A549 (cell line): Measurements from ENCODE around the gene CEP57L1.

ENCODE experiments used
- CHD2 ChIP-seq: fragments of 150-350 bp; IDR thresholded peaks from 2 replicates; pipeline ENCODE4 v1.6.1; 2014; ENCODE audit warnings: low read length; ENCODE audit not compliant: partially characterized antibody
- FOXS1 ChIP-seq: fragments of 250-450 bp; sonication (Bioruptor Pico); IDR thresholded peaks from 2 replicates; pipeline ENCODE4 v1.5.0; 2020; ENCODE audit warnings: mild to moderate bottlenecking, moderate library complexity
- GATA3 ChIP-seq: IDR thresholded peaks from 2 replicates; pipeline ENCODE4 v1.6.1; 2012; ENCODE audit warnings: borderline replicate concordance
- HOXA7 ChIP-seq: fragments of 250-450 bp; sonication (Bioruptor Pico); IDR thresholded peaks from 2 replicates; pipeline ENCODE4 v1.5.0; 2020; ENCODE audit warnings: mild to moderate bottlenecking, moderate library complexity
- JUNB ChIP-seq: fragments of >200 bp; sonication (Bioruptor Twin); formaldehyde crosslinking; IDR thresholded peaks from 2 replicates; pipeline ENCODE4 v1.6.1; 2016
- MYC ChIP-seq: IDR thresholded peaks from 2 replicates; pipeline ENCODE4 v1.6.1; 2012; ENCODE audit warnings: mild to moderate bottlenecking, inconsistent platforms, low read length, improper control_type of control experiment, borderline replicate concordance
- POLR2A ChIP-seq: IDR thresholded peaks from 2 replicates; pipeline ENCODE4 v1.6.1; 2012; ENCODE audit warnings: mild to moderate bottlenecking, low read length
- RAD21 ChIP-seq, 2 experiments: fragments of >200 bp in 1 of 2; sonication (Bioruptor Twin) in 1 of 2; formaldehyde crosslinking in 1 of 2; IDR thresholded peaks in 1 of 2; conservative IDR thresholded peaks in 1 of 2; 2 replicates in 1 of 2; 3 replicates in 1 of 2; pipeline ENCODE4 v1.6.1; 2012 to 2018; ENCODE audit warnings: inconsistent platforms in 1 of 2
- TP53 ChIP-seq: fragments of 250-450 bp; sonication (Bioruptor Pico); IDR thresholded peaks from 2 replicates; pipeline ENCODE4 v1.5.0; 2021; ENCODE audit warnings: mild to moderate bottlenecking, moderate library complexity
- TF ChIP-seq, protein P1 (sequence below): fragments of >200 bp; sonication (Bioruptor Twin); formaldehyde crosslinking; IDR thresholded peaks from 3 replicates; pipeline ENCODE4 v1.5.1; 2016
- TF ChIP-seq, protein P2 (sequence below): fragments of 450-650 bp; IDR thresholded peaks from 2 replicates; pipeline ENCODE4 v1.6.1; 2014; ENCODE audit warnings: antibody characterized with exemption
- TF ChIP-seq, protein P3 (sequence below): fragments of 150-350 bp; IDR thresholded peaks from 2 replicates; pipeline ENCODE4 v1.6.1; 2014; ENCODE audit warnings: low read depth, mild to moderate bottlenecking, low read length

DNA sequence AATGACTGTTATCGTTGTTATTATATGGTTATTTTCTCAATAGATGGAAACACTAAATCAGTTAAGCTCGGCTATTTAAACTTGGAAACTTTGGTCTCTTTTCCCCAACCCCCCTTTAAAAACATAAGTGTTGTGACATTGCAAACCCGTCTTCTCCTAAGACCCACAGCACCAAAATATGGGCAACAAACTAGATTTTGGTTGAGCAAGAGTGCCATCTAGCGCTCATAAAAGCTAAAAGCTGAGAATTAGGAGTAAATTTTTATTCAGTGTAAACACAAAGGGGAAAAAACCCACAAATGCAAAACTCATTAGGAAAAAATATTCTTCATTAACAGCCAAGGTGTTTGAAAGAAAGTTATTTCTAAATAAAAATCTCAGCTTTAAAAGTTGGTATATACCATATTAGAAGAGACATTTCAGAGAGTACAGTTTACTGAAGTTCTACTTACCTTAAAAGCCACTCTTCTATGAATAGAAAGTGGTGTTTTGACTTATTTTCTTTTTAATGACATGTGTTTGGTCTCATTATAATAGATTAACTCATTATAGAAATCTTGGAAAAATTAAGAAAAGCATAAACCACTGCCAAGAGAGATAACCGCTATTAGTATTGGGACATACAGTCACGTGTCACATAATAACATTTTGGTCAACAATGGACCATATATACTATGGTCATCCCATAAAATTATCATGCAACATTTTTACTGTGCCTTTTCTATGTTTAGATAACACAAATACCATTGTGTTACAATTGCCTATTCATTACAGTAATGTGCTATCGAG, 21.8 kb upstream of the CEP57L1 start:
- TF ChIP-seq, protein P1, sequence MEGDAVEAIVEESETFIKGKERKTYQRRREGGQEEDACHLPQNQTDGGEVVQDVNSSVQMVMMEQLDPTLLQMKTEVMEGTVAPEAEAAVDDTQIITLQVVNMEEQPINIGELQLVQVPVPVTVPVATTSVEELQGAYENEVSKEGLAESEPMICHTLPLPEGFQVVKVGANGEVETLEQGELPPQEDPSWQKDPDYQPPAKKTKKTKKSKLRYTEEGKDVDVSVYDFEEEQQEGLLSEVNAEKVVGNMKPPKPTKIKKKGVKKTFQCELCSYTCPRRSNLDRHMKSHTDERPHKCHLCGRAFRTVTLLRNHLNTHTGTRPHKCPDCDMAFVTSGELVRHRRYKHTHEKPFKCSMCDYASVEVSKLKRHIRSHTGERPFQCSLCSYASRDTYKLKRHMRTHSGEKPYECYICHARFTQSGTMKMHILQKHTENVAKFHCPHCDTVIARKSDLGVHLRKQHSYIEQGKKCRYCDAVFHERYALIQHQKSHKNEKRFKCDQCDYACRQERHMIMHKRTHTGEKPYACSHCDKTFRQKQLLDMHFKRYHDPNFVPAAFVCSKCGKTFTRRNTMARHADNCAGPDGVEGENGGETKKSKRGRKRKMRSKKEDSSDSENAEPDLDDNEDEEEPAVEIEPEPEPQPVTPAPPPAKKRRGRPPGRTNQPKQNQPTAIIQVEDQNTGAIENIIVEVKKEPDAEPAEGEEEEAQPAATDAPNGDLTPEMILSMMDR = peak; percentile 73
- TF ChIP-seq POLR2A (no peak), CHD2 (no peak), FOXS1 (CRISPR knock-in tag) (no peak), TP53 (CRISPR knock-in tag) (no peak), HOXA7 (CRISPR knock-in tag) (no peak), GATA3 (no peak), RAD21 (conservative IDR thresholded peaks at IDR 0.05 in 1 of 2, IDR thresholded peaks at IDR 0.05 in 1 of 2) (peak; percentile 71 to 80), JUNB (no peak), MYC (no peak)
- TF ChIP-seq, protein P2, sequence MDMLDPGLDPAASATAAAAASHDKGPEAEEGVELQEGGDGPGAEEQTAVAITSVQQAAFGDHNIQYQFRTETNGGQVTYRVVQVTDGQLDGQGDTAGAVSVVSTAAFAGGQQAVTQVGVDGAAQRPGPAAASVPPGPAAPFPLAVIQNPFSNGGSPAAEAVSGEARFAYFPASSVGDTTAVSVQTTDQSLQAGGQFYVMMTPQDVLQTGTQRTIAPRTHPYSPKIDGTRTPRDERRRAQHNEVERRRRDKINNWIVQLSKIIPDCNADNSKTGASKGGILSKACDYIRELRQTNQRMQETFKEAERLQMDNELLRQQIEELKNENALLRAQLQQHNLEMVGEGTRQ = no peak
- TF ChIP-seq, protein P3, sequence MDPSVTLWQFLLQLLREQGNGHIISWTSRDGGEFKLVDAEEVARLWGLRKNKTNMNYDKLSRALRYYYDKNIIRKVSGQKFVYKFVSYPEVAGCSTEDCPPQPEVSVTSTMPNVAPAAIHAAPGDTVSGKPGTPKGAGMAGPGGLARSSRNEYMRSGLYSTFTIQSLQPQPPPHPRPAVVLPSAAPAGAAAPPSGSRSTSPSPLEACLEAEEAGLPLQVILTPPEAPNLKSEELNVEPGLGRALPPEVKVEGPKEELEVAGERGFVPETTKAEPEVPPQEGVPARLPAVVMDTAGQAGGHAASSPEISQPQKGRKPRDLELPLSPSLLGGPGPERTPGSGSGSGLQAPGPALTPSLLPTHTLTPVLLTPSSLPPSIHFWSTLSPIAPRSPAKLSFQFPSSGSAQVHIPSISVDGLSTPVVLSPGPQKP = no peak
